HepG2 (cell line): ENCODE measurements around the gene IGLL1. TPM values are rescaled to one million over a fixed set of nuclear protein-coding genes. Genes with fewer than 3 reads are reported as not detected.
A peak's percentile ranks its signal among the peaks of the same experiment; 100 is the strongest.

ENCODE experiments used
- CC2D1A ChIP-seq: sonication (generic); formaldehyde crosslinking; IDR thresholded peaks from 2 replicates; pipeline ENCODE4 v1.8.1; 2023; ENCODE audit warnings: mild to moderate bottlenecking, missing genetic modification reagents
- CHD4 ChIP-seq: fragments of 200-600 bp; sonication (generic); IDR thresholded peaks from 2 replicates; pipeline ENCODE4 v1.7.0; 2017; ENCODE audit warnings: mild to moderate bottlenecking, low read length, borderline replicate concordance
- DZIP1 ChIP-seq: sonication (generic); formaldehyde crosslinking; IDR thresholded peaks from 2 replicates; pipeline ENCODE4 v1.5.0; 2020; ENCODE audit warnings: mild to moderate bottlenecking, missing genetic modification reagents
- EHMT2 ChIP-seq: fragments of 200-600 bp; sonication (generic); IDR thresholded peaks from 2 replicates; pipeline ENCODE4 v1.7.0; 2017; ENCODE audit warnings: antibody characterized with exemption, low read depth, low read length, borderline replicate concordance
- FIP1L1 ChIP-seq: fragments of 200-400 bp; formaldehyde crosslinking; IDR thresholded peaks from 2 replicates; pipeline ENCODE4 v1.6.1; 2018; ENCODE audit warnings: low read depth, mild to moderate bottlenecking, low read length, moderate library complexity, borderline replicate concordance; ENCODE audit not compliant: insufficient read depth
- FOSL2 ChIP-seq: sonication (generic); formaldehyde crosslinking; IDR thresholded peaks from 2 replicates; pipeline ENCODE4 v1.4.0; 2020; ENCODE audit warnings: missing genetic modification reagents
- GABPA ChIP-seq, 2 experiments: IDR thresholded peaks; 2 replicates each; pipeline ENCODE4 v1.6.1; 2011 to 2016; ENCODE audit warnings: low read depth in 2 of 2, low read length in 1 of 2, missing biosample characterization in 1 of 2, missing genetic modification characterization in 1 of 2
- GFI1 ChIP-seq: sonication (generic); formaldehyde crosslinking; IDR thresholded peaks from 2 replicates; pipeline ENCODE4 v1.5.0; 2020; ENCODE audit warnings: missing genetic modification reagents, mild to moderate bottlenecking, borderline replicate concordance
- GTF3A ChIP-seq: sonication (generic); formaldehyde crosslinking; conservative IDR thresholded peaks from 2 replicates; pipeline ENCODE4 v1.4.0; 2020; ENCODE audit warnings: mild to moderate bottlenecking, missing genetic modification reagents
- HMGXB4 ChIP-seq, 2 experiments: sonication (generic) in 1 of 2; formaldehyde crosslinking in 1 of 2; IDR thresholded peaks; 2 replicates each; pipeline versions ENCODE4 v1.4.0 to v1.6.1; 2018 to 2020; ENCODE audit warnings: missing genetic modification reagents in 2 of 2, borderline replicate concordance in 1 of 2, low read depth in 1 of 2, mild to moderate bottlenecking in 1 of 2, missing biosample characterization in 1 of 2
- HOXD1 ChIP-seq: sonication (generic); formaldehyde crosslinking; IDR thresholded peaks from 2 replicates; pipeline ENCODE4 v1.5.0; 2020; ENCODE audit warnings: missing genetic modification reagents
- MAF1 ChIP-seq: sonication (generic); formaldehyde crosslinking; IDR thresholded peaks from 2 replicates; pipeline ENCODE4 v1.5.0; 2020; ENCODE audit warnings: missing genetic modification reagents, borderline replicate concordance
- MLX ChIP-seq: IDR thresholded peaks from 2 replicates; pipeline ENCODE4 v1.6.1; 2016
- NONO ChIP-seq, 2 experiments: fragments of 450-650 bp in 1 of 2; sonication (generic) in 1 of 2; formaldehyde crosslinking in 1 of 2; IDR thresholded peaks in 1 of 2; conservative IDR thresholded peaks in 1 of 2; 2 replicates each; pipeline versions ENCODE4 v1.6.1 to v1.8.0; 2017 to 2022; ENCODE audit warnings: mild to moderate bottlenecking in 1 of 2, missing genetic modification reagents in 1 of 2, moderate library complexity in 1 of 2
- RXRB ChIP-seq: IDR thresholded peaks from 2 replicates; pipeline ENCODE4 v1.6.1; 2016; ENCODE audit warnings: borderline replicate concordance, missing genetic modification reagents, missing compliant biosample characterization
- SOX6 ChIP-seq, 2 experiments: fragments of 450-650 bp in 1 of 2; sonication (generic) in 1 of 2; formaldehyde crosslinking in 1 of 2; IDR thresholded peaks; 2 replicates each; pipeline versions ENCODE4 v1.4.0 to v1.6.1; 2017 to 2020; ENCODE audit warnings: antibody characterized with exemption in 1 of 2, mild to moderate bottlenecking in 1 of 2, missing genetic modification reagents in 1 of 2
- TBP ChIP-seq: sonication (generic); formaldehyde crosslinking; IDR thresholded peaks from 2 replicates; pipeline ENCODE4 v1.5.0; 2020; ENCODE audit warnings: missing genetic modification reagents
- ZKSCAN8 ChIP-seq: IDR thresholded peaks from 2 replicates; pipeline ENCODE4 v1.6.1; 2016; ENCODE audit warnings: borderline replicate concordance, missing genetic modification reagents, missing compliant biosample characterization
- ZNF331 ChIP-seq: sonication (generic); formaldehyde crosslinking; IDR thresholded peaks from 2 replicates; pipeline ENCODE4 v1.4.0; 2020; ENCODE audit warnings: missing genetic modification reagents
- ZNF33A ChIP-seq: sonication (generic); formaldehyde crosslinking; IDR thresholded peaks from 2 replicates; pipeline ENCODE4 v1.5.1; 2020; ENCODE audit warnings: missing genetic modification reagents, mild to moderate bottlenecking, moderate library complexity, borderline replicate concordance
- ZNF564 ChIP-seq: sonication (generic); formaldehyde crosslinking; IDR thresholded peaks from 2 replicates; pipeline ENCODE4 v1.8.1; 2023; ENCODE audit warnings: mild to moderate bottlenecking, missing genetic modification reagents
- ZNF572 ChIP-seq: sonication (generic); formaldehyde crosslinking; IDR thresholded peaks from 2 replicates; pipeline ENCODE4 v1.5.1; 2020; ENCODE audit warnings: mild to moderate bottlenecking, missing genetic modification reagents
- ZNF790 ChIP-seq: sonication (generic); formaldehyde crosslinking; IDR thresholded peaks from 2 replicates; pipeline ENCODE4 v1.8.0; 2022; ENCODE audit warnings: missing genetic modification reagents, mild to moderate bottlenecking, borderline replicate concordance
- ZNF83 ChIP-seq: sonication (generic); formaldehyde crosslinking; IDR thresholded peaks from 2 replicates; pipeline ENCODE4 v1.4.0; 2020; ENCODE audit warnings: missing genetic modification reagents, mild to moderate bottlenecking, borderline replicate concordance
- polyA plus RNA-seq, 8 experiments: library from polyadenylated mRNA; depleted of rRNA in 3 of 8; stranded (reverse) in 7 of 8; unstranded in 1 of 8; fragments of >200 nt; fragmentation: Illumina TruSeq in 4 of 8; extraction: Trizol in 4 of 8; gene quantifications; 2 replicates each; pipeline versions ENCODE4 v1.2.1 to v1.2.3, GENCODE V29; 2011 to 2016; ENCODE audit warnings: low read depth in 4 of 8, missing spikeins in 1 of 8, mixed read lengths in 1 of 8; ENCODE audit not compliant: insufficient read depth in 1 of 8
- total RNA-seq, 5 experiments: library from RNA; depleted of rRNA; stranded (reverse); fragments of >200 nt; fragmentation: Illumina TruSeq; extraction: Trizol; gene quantifications; 2 replicates each; pipeline ENCODE4 v1.2.3, GENCODE V29; 2016; ENCODE audit warnings: low read depth in 1 of 5

Gene IGLL1
- total and polyA plus RNA-seq, 2 of the 13 experiments (the other 11 are each of a cell fraction or from before 2014, with no cell fraction given), result not detected

GRCh38 chr22:23565915-23566704, 14.0 kb downstream of the IGLL1 start (continued):
- no peak for TF ChIP-seq ZNF790 (CRISPR knock-in tag)
- 0 out of 2 replicates have a peak, but pooled peaks have one; percentile 22 for TF ChIP-seq HOXD1
- no peak for TF ChIP-seq HMGXB4 (CRISPR knock-in tag; IDR thresholded peaks at IDR 0.05; ENCODE audit: borderline replicate concordance in 1 of 2, low read depth in 1 of 2)
- TF ChIP-seq GABPA (IDR thresholded peaks at IDR 0.05; ENCODE audit: low read depth, low read length), result no peak
- TF ChIP-seq GABPA (CRISPR knock-in tag; IDR thresholded peaks at IDR 0.05; ENCODE audit: low read depth), result no peak
- TF ChIP-seq GTF3A, result no peak
- no peak for TF ChIP-seq MAF1 (CRISPR knock-in tag)
- no peak for TF ChIP-seq EHMT2
- TF ChIP-seq ZKSCAN8 (CRISPR knock-in tag), result no peak
- no peak for TF ChIP-seq SOX6 (IDR thresholded peaks at IDR 0.05)
- peak; percentile 58 for TF ChIP-seq SOX6 (CRISPR knock-in tag; IDR thresholded peaks at IDR 0.05)
- no peak for TF ChIP-seq NONO (IDR thresholded peaks at IDR 0.05)
- peak; percentile 79 for TF ChIP-seq NONO (CRISPR knock-in tag; conservative IDR thresholded peaks at IDR 0.05)
- TF ChIP-seq RXRB, result peak; percentile 32; the same call in 1 of the 2 replicates
- TF ChIP-seq DZIP1 (CRISPR knock-in tag), result peak; percentile 19; the same call in 1 of the 2 replicates
- TF ChIP-seq TBP, result no peak
- TF ChIP-seq ZNF572 (CRISPR knock-in tag), result no peak
- no peak for TF ChIP-seq CC2D1A (CRISPR knock-in tag)
- TF ChIP-seq GFI1, result no peak
- TF ChIP-seq CHD4, result no peak
- TF ChIP-seq ZNF564 (CRISPR knock-in tag), result 0 out of 2 replicates have a peak, but pooled peaks have one; percentile 49
- TF ChIP-seq MLX (CRISPR knock-in tag), result no peak
- no peak for TF ChIP-seq FIP1L1
- TF ChIP-seq FOSL2 (CRISPR knock-in tag), result no peak
- TF ChIP-seq ZNF331 (CRISPR knock-in tag), result no peak
- TF ChIP-seq ZNF83 (CRISPR knock-in tag), result no peak
- TF ChIP-seq ZNF33A (CRISPR knock-in tag), result no peak
